Stimulated activated CD8-positive, alpha-beta memory T cell treated with anti-CD3 and anti-CD28 coated beads, Interleukin-4, amount 100 ng/mL, for 4 hours (primary cell): Measurements from ENCODE around the gene KCND2.
"Not testable (repeated sequence)": the region's sequence is repeated elsewhere in the genome, so short reads cannot be mapped to it uniquely, and the experiment has no call there.

Source experiments
- DNase-seq, 2 donors: peaks; one replicate each; pipeline ENCODE4 v3.0.0-alpha.2; 2020; ENCODE audit warnings: low read depth in 2 of 2, low spot score in 1 of 2

KCND2 gene

GRCh38 chr7:120272701-120273475 is at the start of gene KCND2:
Gene KCND2, plus strand, starts transcription at chr7:120273175.
- DNase-seq = no peak

DNA sequence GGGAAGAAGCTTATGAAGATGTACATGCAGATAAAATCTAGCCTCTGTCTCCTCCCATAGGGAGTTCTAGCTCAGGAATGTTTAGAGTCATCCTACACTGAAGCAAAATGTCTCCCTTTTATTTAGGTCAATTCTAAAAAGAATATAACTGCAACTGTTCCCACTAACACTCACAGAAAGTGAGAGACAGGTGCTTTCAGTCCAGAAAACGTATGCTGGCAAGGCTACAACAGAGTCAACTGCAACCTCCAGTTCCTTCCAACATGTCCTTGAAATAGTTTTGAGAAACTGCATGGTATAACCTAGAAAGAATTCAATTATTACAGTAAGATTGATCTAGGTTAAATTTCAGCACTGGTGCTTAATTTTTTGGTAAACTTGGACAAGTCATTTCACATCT is 46.8 kb upstream of the KCND2 start:
- DNase-seq = no peak

GRCh38 chr7:120227255-120227654 is 45.7 kb upstream of the KCND2 start:
- DNase-seq = no peak

GRCh38 chr7:120229084-120229483 is 43.9 kb upstream of the KCND2 start:
- no peak for DNase-seq

- DNase-seq = no peak
These were observed 39.6 kb upstream of the KCND2 start for GRCh38 chr7:120233338-120233737.

DNA sequence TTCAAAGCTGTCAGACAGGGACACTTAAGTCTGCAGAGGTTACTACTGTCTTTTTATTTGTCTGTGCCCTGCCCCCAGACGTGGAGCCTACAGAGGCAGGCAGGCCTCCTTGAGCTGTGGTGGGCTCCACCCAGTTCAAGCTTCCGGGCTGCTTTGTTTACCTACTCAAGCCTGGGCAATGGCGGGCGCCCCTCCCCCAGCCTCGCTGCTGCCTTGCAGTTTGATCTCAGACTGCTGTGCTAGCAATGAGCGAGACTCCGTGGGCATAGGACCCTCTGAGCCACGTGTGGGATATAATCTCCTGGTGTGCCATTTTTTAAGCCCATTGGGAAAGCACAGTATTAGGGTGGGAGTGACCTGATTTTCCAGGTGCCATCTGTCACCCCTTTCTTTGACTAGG is 32.6 kb upstream of the KCND2 start:
- DNase-seq = not testable (repeated sequence)

GRCh38 chr7:120241973-120242372 is 31.0 kb upstream of the KCND2 start:
- no peak for DNase-seq

GRCh38 chr7:120254845-120255244 is 18.1 kb upstream of the KCND2 start:
- no peak for DNase-seq

- no peak for DNase-seq
These were observed 16.5 kb upstream of the KCND2 start for GRCh38 chr7:120256344-120257070.

DNA sequence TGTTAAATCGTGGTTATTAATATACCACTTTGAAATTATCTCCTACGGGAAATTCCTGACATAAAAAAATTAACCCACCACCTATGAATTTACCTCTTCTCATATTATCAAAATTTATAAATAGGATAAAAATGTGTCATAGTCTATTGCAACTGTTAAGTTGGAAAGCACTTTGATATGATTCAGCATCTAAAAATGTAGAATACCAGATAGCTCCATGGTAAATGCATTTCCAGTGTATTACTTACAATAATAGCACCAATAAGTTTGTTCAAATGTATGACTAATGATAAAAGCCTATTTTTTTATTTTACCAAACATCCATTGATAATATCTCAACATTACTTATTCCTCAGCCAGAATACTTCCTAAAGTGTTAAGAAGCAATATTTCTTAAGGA is 13.6 kb upstream of the KCND2 start:
- DNase-seq = no peak

DNA sequence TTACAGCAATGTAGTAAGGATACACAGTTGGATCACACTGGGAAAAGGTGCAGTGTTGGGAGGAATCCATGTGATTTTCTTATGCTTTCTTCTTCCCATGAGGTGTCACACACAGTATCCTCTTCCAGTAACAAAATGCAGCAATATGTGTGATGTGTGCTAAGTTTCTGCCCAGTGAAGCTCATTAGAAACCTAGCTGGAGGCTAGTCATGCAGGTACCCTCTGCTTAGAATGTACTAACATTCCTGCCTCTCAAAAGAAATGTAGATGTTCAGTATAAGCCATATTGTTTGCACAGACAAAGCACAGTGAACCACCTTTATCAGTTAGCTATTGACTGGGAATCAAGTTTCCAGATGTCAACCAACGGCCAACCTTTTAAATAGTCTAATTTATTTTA is 12.9 kb upstream of the KCND2 start:
- no peak for DNase-seq

DNA sequence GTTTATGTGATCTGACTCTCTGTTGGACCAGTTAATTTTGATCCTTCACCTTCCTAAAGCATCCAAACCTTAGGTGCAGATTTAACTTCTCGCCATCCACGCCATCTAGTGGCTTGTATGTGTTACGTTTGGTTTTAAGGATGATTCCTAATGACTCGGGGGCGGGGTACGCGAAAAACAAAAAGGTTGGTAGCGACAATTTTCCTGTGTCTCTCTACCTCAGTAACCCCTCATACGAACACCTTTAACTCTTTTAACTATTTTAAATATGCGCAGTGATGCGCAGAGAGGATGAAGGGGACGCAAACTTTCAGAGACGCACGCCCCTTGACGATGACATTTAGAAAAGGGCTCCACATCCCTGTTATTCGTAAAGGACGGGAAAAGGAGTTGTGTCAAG is 714 bp upstream of the KCND2 start:
- no peak for DNase-seq

DNA sequence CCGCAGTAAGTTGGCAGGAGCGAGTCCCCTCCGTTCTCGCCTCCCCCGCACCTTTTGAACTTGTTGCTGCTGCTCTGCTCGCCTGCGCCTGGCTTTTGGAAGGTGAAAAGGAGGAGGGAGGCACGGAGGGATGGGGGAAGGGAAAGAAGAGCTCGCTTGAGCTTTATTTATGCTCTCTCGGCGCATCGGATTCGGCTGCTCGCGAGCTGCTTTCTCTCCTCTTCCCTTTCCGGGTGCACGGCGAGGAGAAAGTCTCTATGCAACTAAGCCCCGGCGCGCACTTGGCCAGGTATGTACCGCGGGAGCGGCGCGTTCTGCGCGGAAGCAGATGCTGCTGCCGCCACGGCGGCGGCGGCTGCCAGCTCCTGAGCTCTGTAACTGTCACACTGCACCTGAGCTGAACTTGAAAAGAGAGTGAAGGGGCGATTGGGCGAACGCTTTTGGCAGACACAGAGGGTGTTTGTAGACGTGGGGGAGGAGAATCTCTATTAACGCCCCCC is 551 bp downstream of the KCND2 start:
- DNase-seq = no peak

GRCh38 chr7:120274482-120274881 is 1.5 kb downstream of the KCND2 start:
- DNase-seq = no peak

DNA sequence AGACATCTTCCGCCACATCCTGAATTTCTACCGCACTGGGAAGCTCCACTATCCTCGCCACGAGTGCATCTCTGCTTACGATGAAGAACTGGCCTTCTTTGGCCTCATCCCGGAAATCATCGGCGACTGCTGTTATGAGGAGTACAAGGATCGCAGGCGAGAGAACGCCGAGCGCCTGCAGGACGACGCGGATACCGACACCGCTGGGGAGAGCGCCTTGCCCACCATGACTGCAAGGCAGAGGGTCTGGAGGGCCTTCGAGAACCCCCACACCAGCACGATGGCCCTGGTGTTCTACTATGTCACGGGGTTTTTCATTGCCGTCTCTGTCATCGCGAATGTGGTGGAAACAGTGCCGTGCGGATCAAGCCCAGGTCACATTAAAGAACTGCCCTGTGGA is 1.9 kb downstream of the KCND2 start:
- DNase-seq = no peak

GRCh38 chr7:120276720-120277119 is 3.7 kb downstream of the KCND2 start:
- no peak for DNase-seq

- DNase-seq = no peak
These were observed 5.8 kb downstream of the KCND2 start for GRCh38 chr7:120278773-120279172.

- no peak for DNase-seq
These were observed 7.8 kb downstream of the KCND2 start for GRCh38 chr7:120280743-120281142.

DNA sequence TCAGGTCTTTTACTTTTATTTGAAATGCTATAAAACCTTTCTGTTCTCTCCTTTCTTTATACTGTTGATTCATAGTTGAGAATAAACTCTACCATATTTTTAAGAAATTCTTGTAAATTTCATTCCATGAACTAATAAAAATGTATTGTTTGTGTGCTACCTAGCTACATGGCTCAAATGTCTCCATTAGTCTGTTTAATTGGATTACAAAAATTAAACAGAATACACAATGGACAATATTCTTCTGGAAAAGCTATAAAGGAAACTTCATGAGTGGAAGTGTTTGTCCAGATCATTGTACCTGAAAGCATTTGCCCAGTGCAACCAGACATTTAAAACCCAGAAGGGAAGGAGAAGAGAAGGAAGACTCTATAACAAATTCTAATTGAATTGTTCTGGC is 20.1 kb downstream of the KCND2 start:
- no peak for DNase-seq

GRCh38 chr7:120302190-120302589 is 29.2 kb downstream of the KCND2 start:
- no peak for DNase-seq

DNA sequence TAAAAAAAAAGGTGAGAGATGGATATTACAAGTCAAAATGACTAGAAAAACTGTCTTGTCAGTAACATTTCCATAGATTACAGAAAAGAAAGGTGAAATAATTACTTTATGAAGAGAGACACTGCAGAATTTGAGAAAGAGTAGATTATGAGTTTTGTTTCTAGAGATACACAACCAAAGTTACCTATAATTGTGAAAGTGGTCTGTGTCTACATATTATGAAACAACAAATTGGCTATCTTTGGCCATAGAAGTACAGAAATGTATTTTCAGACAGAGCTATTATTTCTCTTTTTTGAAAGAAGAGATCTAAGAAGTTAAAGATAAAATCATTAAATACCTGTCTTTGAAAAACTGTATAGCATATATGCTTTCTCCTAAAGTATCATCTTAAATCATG is 30.1 kb downstream of the KCND2 start:
- no peak for DNase-seq

DNA sequence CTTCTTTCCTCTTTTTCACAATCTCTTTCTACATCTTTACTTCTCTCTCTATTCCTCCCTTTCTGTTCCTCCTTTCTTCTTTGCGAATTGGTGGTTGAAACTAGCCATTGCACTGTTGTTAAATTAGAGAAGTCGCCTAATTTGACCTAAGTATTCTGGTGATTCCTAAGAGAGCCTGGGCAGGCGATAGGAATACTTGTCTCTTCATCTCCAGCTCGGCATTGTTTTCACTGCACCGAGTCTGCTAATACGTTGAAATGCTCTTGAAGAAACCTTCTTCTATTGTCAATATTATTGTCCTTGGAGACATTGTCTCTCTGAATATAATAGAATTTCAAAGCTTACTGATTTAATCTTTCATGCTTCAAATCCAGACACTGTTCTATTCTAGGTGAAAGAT is 31.7 kb downstream of the KCND2 start:
- DNase-seq = no peak
